Stimulated activated CD4-positive, alpha-beta T cell treated with anti-CD3 and anti-CD28 coated beads, Interleukin-1b, Interleukin-23, amount 100 ng/mL, for 48 hours (primary cell): Measurements from ENCODE around the gene MYO1E.
"Not testable (repeated sequence)": the region's sequence is repeated elsewhere in the genome, so short reads cannot be mapped to it uniquely, and the experiment has no call there.

ENCODE experiments used
- DNase-seq: peaks from one replicate; pipeline ENCODE4 v3.0.0-alpha.2; 2020

Gene MYO1E

DNA sequence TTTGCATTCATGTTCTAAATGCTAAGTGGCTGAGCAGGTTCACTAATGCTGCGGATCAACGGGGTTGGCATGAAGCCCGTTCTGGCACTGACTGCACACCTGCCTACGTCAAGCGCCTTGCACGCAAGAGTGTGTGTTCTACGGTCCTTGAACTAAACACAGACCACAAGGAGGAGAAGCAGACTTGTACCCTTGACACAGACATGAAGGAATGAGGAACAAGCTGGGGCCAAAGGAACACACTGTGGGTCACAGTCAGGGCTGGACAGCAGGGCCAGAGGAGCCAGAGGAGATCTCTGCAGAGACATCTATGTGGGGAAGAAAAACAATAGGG lies 214.0 kb downstream of the MYO1E start:
- no peak for DNase-seq

DNA sequence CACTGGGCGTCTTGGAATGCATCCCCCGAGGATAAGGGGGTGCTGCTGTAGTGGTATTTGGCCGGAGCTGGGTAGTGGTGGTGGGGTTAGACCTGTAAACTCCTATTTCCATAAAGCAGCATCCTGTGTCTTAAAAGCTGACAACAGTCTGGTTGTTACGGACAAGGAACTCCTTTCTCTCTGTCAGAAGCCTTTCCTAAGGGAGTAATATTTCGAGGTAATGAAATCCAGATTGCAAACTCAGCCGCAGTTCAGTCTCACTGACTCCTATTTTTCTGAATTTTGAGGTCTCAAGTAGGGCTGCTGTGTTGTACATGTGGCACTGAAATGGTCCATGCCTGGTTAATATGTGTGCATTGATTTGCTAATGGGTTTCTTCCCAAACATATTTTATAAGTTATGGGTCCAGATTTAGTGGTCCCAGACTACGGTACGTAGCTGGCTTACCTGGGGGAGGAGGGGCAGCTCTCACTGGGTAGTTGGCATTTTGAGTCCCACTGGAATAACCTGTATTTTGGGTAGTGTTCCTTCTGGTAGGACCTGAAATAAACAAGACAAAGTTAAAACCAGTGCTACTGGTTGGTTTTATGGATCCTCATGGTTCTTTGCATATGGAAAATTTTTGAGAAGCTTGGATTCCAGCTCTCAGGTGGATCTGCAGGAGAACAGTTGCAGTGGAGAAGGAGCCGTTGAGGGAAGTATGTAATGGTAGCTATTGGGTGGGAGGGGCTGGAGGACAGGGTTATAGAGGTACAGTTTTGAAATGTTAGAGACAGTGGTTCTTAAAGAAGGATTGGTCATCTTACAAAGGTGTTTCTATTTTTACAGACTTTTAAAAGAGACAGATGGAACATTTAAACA lies 214.6 kb downstream of the MYO1E start:
- no peak for DNase-seq

DNA sequence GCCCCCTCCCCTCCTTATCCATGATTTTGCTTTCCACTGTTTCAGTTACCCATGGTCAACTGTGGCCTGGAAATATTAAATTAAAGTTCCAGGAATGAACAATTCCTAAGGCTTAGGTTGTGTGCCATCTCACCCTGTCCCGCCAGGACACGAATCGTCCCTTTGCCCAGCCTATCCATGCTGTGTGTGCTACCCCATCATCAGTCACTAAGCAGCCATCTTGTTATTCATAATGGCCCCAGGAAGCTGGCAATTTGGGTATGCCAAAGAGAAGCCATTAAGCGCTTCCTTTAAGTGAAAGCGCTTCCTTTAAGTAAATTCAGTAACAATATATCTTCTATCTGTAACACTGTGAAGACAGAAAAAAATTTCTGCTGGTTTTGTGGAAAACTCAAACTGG lies 215.3 kb downstream of the MYO1E start:
- no peak for DNase-seq

DNA sequence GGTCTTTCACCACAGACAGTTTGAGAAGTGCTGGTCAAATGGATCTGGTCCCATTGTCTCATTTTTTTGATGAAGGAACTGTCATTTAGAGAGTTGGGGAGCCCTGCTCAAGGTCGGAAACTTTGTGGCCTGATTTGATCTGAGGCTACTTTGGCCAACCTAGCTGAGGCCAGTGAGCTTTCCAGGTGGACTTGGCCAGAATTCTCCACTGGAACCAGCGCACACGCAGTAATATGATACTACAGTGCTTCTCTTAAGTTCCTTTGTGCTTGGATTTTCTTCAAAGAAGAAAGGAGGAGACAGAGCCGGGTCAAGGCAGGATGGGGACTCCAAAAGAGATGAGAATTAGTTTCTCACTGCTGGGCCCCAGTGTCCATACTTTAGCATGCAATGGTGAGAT lies 217.2 kb downstream of the MYO1E start:
- no peak for DNase-seq

DNA sequence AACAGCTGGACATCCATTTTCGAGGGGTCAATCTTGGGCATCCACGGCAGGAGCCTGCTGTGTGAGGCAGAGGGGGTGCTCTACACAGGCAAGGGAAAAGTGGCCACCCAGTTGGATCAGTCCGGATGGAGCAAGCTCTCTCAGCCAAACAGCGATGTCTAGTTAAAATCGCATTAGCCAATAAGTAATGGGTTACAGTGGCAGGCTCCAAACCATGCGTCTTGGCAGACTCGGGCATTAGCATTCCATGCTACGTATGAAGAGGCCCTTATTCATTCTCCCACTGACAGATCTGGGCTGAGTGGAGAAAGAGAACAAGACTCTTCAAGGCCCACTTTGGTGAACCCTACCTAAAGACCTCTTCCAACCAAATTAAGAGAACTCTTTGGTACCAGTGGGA lies 218.4 kb downstream of the MYO1E start:
- no peak for DNase-seq

DNA sequence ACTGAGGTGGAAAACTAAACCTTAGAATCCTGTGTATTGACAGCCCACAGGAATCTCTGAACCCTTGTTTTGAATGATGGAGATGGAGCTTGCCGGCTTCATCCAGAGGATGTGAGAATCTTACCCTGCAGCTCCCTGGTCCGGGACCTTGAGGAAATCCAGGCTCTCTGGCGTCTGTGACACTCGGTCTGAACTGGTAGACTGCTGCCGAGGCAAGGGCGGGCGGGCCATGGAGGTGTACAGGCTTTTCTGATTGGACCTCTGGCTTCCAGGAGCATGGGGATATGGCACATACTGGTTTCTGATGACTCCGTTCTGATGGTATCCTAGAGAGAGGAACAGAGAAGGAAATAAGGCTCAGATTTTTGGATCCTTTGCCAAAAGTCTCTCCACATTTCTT lies 219.2 kb downstream of the MYO1E start:
- DNase-seq = no peak

DNA sequence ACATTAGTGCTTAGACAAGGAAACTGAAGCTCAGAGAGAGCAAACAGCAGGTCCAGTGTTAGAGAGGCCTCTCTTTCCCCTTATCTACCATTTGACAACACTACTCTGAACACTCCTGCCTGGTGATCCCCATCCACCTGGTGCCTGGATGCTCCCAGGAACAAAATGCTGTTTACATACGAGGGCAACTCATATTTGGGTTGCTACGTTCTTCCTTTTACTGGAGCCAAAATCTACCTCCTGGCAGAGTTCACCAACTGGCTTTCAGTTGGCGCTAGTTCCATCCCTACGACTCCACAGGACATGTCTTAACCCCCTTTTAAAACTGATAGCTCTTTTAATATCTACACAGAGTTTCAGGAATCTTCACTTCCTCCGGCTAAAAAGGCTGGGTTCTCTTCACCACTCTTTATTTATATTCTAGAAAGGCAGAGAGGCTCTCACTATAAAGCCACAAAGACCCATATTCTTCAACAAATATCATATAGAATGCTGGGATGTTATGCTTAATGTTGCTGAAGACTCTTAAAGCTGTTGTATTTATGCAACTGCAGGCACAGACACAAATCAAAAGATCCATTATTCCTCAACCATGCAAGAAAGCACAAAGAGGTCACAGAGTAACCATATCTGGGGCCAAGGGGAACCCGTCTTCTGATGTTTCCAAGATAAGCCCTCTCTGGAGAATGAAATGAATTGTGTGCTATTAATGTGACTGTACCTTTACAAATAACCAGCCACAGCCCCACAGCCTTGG lies 219.8 kb downstream of the MYO1E start:
- no peak for DNase-seq

DNA sequence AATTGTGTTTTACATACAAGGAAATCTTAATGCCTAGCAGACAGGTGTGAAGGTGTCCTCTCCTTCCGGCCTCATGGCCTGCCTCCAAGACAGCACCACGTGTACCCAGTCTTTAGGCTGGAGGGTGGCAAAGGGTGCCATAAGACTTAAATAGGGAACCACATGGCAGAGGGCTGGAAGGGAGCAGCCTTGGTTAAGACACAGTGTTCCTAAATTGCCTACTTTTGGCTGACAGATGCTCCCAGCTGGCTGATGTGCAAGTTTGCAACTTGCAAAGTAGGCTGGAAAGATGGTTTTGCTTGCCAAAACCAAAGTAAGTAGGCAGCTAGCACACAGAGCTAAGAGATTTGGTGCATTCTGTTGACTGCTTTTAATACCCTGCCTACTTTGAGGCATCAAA lies 222.5 kb downstream of the MYO1E start:
- no peak for DNase-seq

DNA sequence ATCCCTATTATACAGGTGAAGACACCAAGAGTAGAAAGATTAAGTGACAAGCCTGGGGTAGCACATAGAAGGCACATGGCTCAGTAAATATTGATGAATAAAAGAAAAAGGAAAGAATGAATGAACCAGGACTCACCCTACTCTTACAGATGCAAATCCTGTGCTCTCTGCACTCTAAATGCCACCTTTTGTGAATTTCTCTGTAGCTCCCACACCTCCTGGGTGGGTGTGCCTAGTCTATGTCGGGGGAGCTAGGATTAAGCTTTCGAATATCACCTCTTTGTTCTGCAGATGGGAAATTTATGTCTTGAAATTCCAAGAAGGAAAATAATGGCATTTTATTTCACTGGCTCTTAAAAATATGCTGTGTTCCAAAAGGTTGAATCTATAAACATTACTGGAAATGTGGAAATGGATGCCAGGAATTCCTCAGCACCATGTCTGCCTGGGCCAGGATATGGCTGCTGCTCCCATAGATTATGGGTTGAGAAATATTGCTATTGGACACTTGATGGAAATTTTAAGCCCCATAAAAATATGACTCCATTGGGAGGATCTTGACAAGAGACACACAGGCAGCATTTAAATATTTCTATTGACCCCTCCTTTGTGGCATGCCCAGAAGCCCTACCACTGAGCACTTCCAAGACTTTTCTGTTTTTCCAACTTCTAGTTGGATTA lies 224.4 kb downstream of the MYO1E start:
- no peak for DNase-seq

DNA sequence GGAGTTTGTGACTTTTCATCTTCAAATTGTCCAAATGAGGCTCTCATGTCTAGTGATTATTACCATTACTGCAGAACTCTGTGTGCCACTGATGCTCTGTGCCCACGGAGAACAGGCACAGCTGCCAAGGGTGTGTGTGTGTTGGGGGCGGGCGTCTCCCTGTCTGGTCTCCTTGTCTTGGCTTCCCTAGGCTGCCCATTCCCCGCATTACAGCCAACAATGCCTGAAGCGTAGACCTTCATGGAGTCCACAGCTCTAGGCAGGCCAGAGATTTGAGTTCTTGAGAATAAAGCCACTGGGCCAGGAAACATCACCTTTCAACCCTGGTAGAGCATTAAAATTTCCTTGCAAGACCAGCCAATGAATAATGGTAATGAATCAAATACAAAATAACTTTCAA lies 225.0 kb downstream of the MYO1E start:
- no peak for DNase-seq

DNA sequence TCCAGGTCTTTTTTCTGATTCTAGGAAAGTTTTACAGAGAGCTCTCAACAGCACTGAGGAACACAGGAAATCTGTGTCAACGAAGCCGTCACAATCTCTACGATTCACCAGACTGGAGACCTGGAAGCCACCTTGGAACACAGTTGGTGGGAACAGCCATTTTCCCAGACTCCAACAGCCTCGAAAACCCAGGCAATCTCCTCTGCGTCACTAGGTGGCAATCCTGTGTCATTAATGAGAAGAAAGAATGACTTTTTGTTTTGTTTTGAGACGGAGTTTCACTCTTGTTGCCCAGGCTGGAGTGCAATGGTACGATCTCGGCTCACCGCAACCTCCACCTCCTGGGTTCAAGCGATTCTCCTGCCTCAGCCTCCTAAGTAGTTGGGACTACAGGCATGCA lies 228.1 kb downstream of the MYO1E start:
- not testable (repeated sequence) for DNase-seq

DNA sequence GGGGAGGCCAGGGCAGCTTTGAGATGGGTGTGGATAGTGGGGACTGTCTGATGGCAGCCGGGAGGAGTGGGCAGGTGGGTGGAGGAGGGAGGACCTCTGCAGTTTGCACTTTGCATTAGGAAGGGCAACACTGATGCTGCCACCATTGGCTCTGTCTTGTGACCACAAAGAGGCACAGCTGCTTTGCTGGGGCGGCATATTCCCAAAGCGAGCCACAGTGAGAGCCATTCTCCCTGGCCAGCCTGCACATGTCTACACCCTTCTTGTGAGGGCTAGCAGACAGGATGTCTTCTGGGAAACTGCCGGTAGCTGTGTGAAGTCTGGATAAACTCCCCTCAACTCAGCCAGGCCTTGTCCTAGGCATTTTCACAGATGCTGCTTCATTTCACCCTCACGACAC lies 229.4 kb downstream of the MYO1E start:
- DNase-seq = no peak

DNA sequence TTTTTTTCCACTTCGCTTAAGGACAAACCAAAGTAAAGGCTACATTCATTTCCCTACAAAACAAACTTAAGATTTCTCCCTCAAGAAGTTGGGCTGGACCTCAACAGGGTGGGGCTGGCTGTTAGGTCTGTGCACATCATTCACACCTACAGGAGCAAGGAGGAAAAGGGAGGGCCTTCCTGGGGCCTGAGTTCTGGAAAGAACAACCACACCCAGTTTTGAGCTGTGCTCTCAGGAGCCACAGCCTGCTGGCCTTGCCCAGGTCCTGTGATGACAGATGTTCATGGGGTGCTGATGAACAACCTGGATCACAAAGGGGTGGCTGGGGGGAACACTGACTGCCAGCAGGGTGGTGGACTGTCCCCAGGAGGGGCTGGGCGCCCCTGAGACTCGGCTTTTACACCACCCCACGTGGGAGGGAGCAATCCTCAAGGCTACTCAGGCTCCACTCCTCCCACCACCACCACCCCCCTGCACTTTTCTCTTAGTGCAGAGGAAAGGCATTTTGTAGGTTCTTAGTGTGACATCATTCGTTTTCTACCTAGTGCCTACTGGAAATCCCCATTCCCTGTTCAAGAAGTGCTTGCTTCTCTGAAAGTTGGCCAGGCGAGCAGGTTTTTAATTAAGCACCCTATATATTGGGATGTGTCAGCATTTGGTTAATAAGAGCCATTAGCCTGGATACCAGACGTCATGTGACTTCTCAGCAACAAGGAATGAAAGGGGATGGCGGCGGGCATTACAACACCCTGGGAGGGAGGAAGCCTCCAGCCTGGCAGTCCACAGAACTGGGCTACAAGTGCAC lies 232.0 kb downstream of the MYO1E start:
- DNase-seq = no peak

DNA sequence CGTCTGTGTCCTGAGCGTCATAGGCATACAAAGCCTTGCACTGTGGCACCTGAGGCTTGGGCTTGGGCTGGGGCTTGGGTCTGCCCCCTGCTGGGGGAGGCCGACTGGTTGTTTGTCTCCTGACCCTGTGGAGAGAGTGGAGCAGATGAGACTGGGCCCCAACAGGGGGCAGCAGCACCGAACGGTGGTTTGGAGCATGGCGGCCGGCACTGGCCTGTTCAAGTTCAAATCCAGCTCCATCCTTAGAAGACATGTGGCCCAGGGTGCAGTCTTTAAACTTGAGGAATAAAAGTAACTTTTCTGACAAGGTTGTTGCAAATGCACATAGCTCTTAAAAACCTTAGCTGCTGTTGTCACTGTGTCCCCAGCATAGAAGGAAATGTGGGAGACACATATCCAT lies 234.4 kb downstream of the MYO1E start:
- peak; percentile 61 for DNase-seq

DNA sequence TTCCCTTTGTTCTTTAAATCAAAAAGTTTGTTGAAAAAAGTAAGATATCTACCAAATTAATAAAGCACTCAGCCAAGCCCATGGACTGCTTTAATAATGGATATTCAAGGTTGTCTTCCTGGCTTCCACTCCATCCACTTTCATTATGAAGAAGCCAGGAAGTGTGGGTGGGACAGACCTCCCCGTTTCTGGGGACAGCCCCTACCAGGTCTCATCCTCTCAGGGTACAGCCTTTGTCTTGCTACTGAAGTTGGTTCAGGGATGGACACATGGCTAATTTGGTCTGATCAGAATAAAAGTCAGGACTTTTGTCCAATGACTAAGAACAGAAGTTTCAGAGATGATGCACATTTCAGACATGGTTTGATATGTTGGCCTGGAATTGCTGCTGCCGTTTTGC lies 235.1 kb downstream of the MYO1E start:
- DNase-seq = no peak

DNA sequence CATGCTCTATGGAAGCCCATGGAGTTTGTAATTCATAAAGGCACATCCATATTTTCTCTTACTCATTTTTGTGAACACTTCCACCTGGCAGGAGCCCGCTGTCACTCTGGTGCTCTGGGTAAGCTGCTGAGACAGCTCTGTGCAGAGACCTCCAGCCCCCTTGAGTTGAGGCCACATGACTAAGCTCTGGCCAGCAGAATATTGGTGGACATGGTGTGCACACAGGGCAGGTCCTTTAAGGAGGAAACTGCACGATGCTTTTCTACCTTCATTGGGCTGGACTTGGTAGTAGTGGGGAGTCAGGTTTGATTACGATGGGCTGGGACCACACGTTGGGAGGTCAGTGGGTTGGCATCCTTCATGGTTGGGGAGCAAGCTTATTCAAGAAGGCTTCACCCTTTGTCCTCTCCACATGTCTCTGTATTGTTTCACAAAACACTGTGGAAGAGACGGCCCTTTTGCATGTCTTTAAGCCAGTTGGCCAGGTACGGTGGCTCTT lies 238.7 kb downstream of the MYO1E start:
- DNase-seq = no peak

DNA sequence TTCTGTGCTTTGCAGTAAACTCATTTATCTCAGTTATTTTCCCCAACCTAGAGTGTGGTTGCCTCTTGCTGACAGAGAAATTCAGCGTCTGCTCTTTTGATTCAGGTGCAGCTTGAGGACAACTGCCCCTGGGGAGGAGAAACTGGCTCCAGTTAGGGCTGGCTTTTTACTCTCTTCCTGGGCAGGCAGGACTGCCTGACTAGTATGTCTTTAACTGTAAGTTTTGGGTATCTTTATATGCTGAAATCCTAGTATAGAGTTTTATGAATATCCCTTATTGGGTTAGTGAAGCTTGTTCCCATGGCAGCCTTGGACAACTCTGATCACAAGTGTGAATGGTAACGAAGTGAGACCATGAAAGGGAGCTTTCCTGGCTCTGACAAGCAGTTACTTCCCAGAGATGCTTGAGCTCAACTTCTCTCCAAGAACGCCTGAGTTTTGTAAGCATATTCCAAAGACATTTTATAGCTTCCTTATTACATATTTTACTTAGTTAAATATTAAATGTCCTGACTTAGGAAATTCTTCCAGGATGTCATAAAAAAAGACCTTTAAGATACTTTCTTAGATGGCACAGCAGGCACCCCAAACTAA lies 240.6 kb downstream of the MYO1E start:
- DNase-seq = no peak

DNA sequence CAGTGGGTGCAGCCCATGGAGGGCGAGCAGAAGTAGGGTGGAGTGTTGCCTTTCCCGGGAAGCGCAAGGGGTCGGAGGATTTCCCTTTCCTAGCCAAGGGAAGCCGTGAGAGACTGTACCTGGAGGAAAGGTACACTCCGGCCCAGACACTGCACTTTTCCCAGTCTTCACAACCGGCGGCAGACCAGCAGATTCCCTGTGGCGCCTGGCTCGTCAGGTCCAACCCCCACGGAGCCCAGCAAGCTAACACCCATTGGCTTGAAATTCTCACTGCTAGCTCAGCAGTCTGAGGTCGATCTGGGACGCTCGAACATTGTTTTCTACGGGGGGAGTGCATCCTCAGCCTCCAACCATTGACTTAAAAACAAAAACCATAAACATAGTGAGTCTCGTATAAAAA lies 241.2 kb downstream of the MYO1E start:
- DNase-seq = no peak

DNA sequence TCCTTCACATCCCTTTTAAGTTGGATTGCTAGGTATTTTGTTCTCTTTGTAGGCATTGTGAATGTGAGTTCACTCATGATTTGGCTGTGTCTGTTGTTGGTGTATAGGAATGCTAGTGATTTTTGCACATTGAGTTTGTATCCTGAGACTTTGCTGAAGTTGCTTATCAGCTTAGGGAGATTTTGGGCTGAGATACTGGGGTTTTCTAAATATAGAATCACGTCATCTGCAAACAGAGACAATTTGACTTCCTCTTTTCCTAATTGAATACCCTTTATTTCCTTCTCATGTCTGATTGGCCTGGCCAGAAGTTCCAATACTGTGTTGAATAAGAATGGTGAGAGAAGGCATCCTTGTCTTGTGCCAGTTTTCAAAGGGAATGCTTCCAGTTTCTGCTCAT lies 245.4 kb downstream of the MYO1E start:
- not testable (repeated sequence) for DNase-seq

DNA sequence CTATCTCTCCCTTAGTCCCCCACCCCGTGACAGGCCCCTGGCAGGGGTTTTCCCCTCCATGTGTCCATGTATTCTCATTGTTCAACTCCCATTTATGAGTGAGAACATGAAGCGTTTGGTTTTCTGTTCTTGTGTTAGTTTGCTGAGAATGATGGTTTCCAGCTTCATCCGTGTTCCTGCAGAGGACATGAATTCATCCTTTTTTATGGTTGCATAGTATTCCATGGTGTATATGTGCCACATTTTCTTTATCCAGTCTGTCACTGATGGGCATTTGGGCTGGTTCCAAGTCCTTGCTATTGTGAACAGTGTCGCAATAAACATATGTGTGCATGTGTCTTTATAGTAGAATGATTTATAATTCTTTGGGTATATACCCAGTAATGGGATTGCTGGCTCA lies 247.0 kb downstream of the MYO1E start:
- DNase-seq = not testable (repeated sequence)

DNA sequence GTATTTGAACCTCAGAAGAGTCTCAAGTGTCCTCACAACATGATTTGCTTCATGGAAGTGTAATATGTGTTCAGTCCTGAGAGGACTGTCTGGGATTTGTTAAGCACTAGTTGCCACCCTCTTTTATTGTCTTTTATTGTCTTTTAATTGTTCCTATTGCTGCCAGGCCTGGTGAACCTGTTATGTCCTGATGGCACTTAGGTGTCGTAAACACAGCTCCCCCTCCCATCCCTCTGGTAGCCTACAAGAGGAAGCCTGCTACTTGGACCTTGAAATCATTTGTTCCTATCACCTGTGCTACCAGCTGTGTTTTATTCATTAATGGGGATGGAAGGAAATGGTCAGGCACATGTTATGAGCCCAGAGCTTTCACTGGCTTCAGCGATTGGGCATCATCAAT lies 248.4 kb downstream of the MYO1E start:
- DNase-seq = no peak

DNA sequence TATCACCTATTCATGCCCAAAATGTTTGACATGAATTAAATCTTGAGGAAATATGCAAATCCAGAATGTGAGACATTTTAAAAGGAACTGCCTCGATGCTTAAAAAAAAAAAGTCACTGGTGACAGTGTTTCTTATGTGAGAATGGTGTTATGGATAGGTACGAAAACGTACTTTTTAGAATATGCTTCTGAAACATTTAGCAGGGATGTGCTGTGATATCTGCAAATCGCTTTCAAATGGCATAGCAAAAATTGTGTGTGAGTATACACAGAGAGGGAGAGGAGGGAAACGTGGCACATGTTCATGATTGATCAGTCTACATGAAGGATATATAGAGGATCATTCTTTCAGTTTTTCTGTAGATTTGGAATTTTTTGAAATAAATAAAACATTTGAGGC lies 251.7 kb downstream of the MYO1E start:
- DNase-seq = no peak

DNA sequence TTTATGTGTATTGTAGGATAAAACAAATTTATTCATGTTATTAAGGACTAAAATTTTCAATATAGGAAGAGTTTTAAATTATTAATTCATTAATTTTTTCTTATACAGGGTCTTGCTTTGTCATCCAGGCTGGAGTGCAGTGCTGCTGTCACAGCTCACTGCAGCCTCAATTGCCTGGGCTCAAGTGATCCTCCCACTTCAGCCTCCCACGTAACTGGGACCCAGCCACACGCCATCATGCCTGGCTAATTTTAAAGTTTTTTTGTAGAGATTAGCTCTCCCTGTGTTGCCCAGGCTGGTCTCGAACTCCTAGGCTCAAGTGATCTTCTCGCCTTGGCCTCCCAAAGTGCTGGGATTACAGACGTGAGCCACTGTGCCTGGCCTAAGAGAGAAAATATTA lies 253.0 kb downstream of the MYO1E start:
- DNase-seq = no peak
